Measurements from ENCODE around the gene C20orf96.
"Not testable (repeated sequence)": the region's sequence is repeated elsewhere in the genome, so short reads cannot be mapped to it uniquely, and the experiment has no call there.

Gene C20orf96

GRCh38 chr20:226958-227357 is 63.6 kb downstream of the C20orf96 start, which contains the start of gene DEFB129:
Gene DEFB129 (plus strand): TSS chr20:227258. CDS start chr20:227289, 31 bp downstream.
- no peak for DNase-seq

GRCh38 chr20:225879-226278 is 64.7 kb downstream of the C20orf96 start:
- not testable (repeated sequence) for DNase-seq

DNA sequence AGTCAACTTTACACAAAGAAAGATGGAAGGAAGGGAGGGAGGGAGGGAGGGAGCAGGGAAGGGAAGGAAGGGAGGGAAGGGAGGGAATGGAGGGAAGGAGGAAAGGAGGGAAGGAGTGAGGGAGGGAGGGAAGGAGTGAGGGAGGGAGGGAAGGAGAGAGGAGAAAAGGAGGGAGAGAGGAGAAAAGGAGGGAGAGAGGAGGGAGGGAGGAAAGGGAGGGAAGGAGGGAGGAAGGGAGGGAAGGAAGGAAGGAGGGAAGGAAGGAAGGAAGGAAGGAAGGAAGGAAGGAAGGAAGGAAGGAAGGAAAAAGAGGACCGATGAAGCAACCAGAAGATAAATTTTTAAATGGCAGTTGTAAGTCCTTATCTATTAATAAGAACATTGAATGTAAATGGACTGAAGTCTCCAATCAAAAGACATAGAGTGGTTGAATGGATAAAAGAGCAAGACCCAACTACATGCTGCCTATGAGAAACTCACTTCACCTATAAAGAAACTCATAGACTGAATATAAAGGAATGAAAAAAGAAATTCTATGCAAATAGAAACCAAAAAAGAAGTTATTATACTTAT is 69.2 kb downstream of the C20orf96 start:
- no peak for DNase-seq
